HT1080 (cell line): ENCODE data around the gene GK2. TPM values are rescaled to one million over a fixed set of nuclear protein-coding genes. Genes with fewer than 3 reads are reported as not detected.

Experiments
- DNase-seq: peaks from one replicate; pipeline ENCODE4 v3.0.0-alpha.2; 2015; ENCODE audit warnings: low read depth
- total RNA-seq: library from RNA; depleted of rRNA; stranded (reverse); fragments of >200 nt; shearing (Covaris generic); gene quantifications from 2 replicates; pipeline ENCODE4 v1.2.3, GENCODE V29; 2014; rRNA removed

GK2 gene
- total RNA-seq, 1 experiment from 2014 or later = not detected

- no peak for DNase-seq
These were observed 17.1 kb downstream of the GK2 start for GRCh38 chr4:79390890-79391289.

GRCh38 chr4:79385641-79386040, 22.4 kb downstream of the GK2 start:
- DNase-seq = no peak

- DNase-seq = no peak
These were observed 26.9 kb downstream of the GK2 start for GRCh38 chr4:79381161-79381560.

- DNase-seq = no peak
These were observed 38.0 kb downstream of the GK2 start for GRCh38 chr4:79370026-79370425.

- no peak for DNase-seq
These were observed 40.9 kb downstream of the GK2 start for GRCh38 chr4:79367096-79367495.

GRCh38 chr4:79366422-79366821, 41.6 kb downstream of the GK2 start:
- no peak for DNase-seq

GRCh38 chr4:79364061-79364460, 44.0 kb downstream of the GK2 start:
- DNase-seq = no peak

- no peak for DNase-seq
These were observed 45.4 kb downstream of the GK2 start for GRCh38 chr4:79362626-79363025.

- no peak for DNase-seq
These were observed 48.0 kb downstream of the GK2 start for GRCh38 chr4:79360006-79360405.

- DNase-seq = no peak
These were observed 49.6 kb downstream of the GK2 start for GRCh38 chr4:79358438-79358837.

- DNase-seq = no peak
These were observed 50.7 kb downstream of the GK2 start for GRCh38 chr4:79357365-79357764.

Other genes with a start within 250 kb of the GK2 start
- not detected in 2 replicates for gene NAA11, start 82.2 kb downstream of the GK2 start, total RNA-seq